Measurements from ENCODE around the gene ARHGEF37. TPM values are rescaled to one million over a fixed set of nuclear protein-coding genes. Genes with fewer than 3 reads are reported as not detected.

ARHGEF37 gene
- total and polyA plus RNA-seq, 9 of the 15 experiments (the other 6 are each of a cell fraction or from before 2014, with no cell fraction given): 0.01 to 0.27 (median 0.05) TPM

GRCh38 chr5:149561848-149562247, 19.4 kb upstream of the ARHGEF37 start (continued):
- TF ChIP-seq E2F3 (CRISPR knock-in tag; IDR thresholded peaks at IDR 0.05): no peak
- peak; percentile 52; the same call in 1 of the 2 replicates for TF ChIP-seq TOE1 (IDR thresholded peaks at IDR 0.05; ENCODE audit: borderline replicate concordance)
- TF ChIP-seq TOE1 (CRISPR knock-in tag; IDR thresholded peaks at IDR 0.05; ENCODE audit: borderline replicate concordance, low read depth): no peak
- peak in 1 of 2 experiments; percentile 61; a peak in 1 of 4 replicates for TF ChIP-seq RCOR1 (IDR thresholded peaks at IDR 0.05; ENCODE audit: borderline replicate concordance in 1 of 2, low read depth in 2 of 2, low read length in 2 of 2)
- peak; percentile 86 for TF ChIP-seq JUND (IDR thresholded peaks at IDR 0.05; ENCODE audit: borderline replicate concordance, low read depth, low read length)
- peak; percentile 61; the same call in 2 of the 3 replicates for TF ChIP-seq JUND (tag; IDR thresholded peaks at IDR 0.05; ENCODE audit: borderline replicate concordance, low read depth, low read length)
- TF ChIP-seq ZNF165 (CRISPR knock-in tag; IDR thresholded peaks at IDR 0.05; ENCODE audit: borderline replicate concordance): no peak
- TF ChIP-seq NFRKB (IDR thresholded peaks at IDR 0.05; ENCODE audit: low read depth): 0 out of 2 replicates have a peak, but pooled peaks have one; percentile 29
- TF ChIP-seq FOSL1 (tag; conservative IDR thresholded peaks at IDR 0.05): peak; percentile 99
- TF ChIP-seq HDAC1 (IDR thresholded peaks at IDR 0.05): peak in 1 of 2 experiments; percentile 25; a peak in 1 of 4 replicates
- no peak for TF ChIP-seq BCOR (IDR thresholded peaks at IDR 0.05)
- peak; percentile 76 for TF ChIP-seq SMARCE1 (IDR thresholded peaks at IDR 0.05)
- no peak for TF ChIP-seq HNRNPUL1 (IDR thresholded peaks at IDR 0.05; ENCODE audit: low read length)
- TF ChIP-seq FOS (IDR thresholded peaks at IDR 0.05; ENCODE audit: extremely low read depth, insufficient read length): peak; percentile 55
- TF ChIP-seq HDAC2 (IDR thresholded peaks at IDR 0.05): peak; percentile 37; the same call in 1 of the 2 replicates
- TF ChIP-seq HDAC3 (IDR thresholded peaks at IDR 0.05; ENCODE audit: borderline replicate concordance, partially characterized antibody): peak; percentile 23
- no peak for TF ChIP-seq NFE2 (IDR thresholded peaks at IDR 0.05; ENCODE audit: low read depth)
- no peak for TF ChIP-seq KAT7 (CRISPR knock-in tag; IDR thresholded peaks at IDR 0.05; ENCODE audit: borderline replicate concordance)
- 0 out of 2 replicates have a peak, but pooled peaks have one; percentile 54 for TF ChIP-seq GTF2E2 (tag; IDR thresholded peaks at IDR 0.05)
- peak; percentile 84 for TF ChIP-seq CTBP1 (IDR thresholded peaks at IDR 0.05; ENCODE audit: borderline replicate concordance)
- TF ChIP-seq STAT5B (CRISPR knock-in tag; IDR thresholded peaks at IDR 0.05): no peak
- TF ChIP-seq SMARCA4 (IDR thresholded peaks at IDR 0.05): peak; percentile 78
- TF ChIP-seq NFXL1 (CRISPR knock-in tag; IDR thresholded peaks at IDR 0.05): no peak
- TF ChIP-seq ZZZ3 (IDR thresholded peaks at IDR 0.05): no peak
- TF ChIP-seq HCFC1 (IDR thresholded peaks at IDR 0.05; ENCODE audit: low read depth, low read length): no peak

Measured in K562 (cell line).